Activated naive CD4-positive, alpha-beta T cell treated with anti-CD3 and anti-CD28 coated beads, Interleukin-2, amount 50 U/mL, for 16 hours (primary cell): ENCODE results near the gene PYDC1.
"Not testable (repeated sequence)": the region's sequence is repeated elsewhere in the genome, so short reads cannot be mapped to it uniquely, and the experiment has no call there.

Experiments
- DNase-seq: peaks from one replicate; pipeline ENCODE4 v3.0.0-alpha.2; 2020

PYDC1 gene

GRCh38 chr16:31195861-31196260, 21.1 kb downstream of the PYDC1 start:
- DNase-seq: not testable (repeated sequence)

- no peak for DNase-seq
Measured at GRCh38 chr16:31194898-31195297, 22.0 kb downstream of the PYDC1 start.

GRCh38 chr16:31193874-31194273, 23.1 kb downstream of the PYDC1 start:
- no peak for DNase-seq

GRCh38 chr16:31192856-31193642, 23.9 kb downstream of the PYDC1 start:
- no peak for DNase-seq

GRCh38 chr16:31191697-31192428, 25.1 kb downstream of the PYDC1 start:
- DNase-seq: no peak

- DNase-seq: no peak
Measured at GRCh38 chr16:31190818-31191444, 26.0 kb downstream of the PYDC1 start.

GRCh38 chr16:31190061-31190460, 26.9 kb downstream of the PYDC1 start:
- no peak for DNase-seq

GRCh38 chr16:31189412-31189778, 27.5 kb downstream of the PYDC1 start:
- no peak for DNase-seq

- DNase-seq: no peak
Measured at GRCh38 chr16:31188450-31189411, 28.2 kb downstream of the PYDC1 start.

- DNase-seq: no peak
Measured at GRCh38 chr16:31187808-31188189, 29.1 kb downstream of the PYDC1 start.

- DNase-seq: no peak
Measured at GRCh38 chr16:31186930-31187807, 29.8 kb downstream of the PYDC1 start.

GRCh38 chr16:31186176-31186575, 30.8 kb downstream of the PYDC1 start:
- DNase-seq: no peak

- no peak for DNase-seq
Measured at GRCh38 chr16:31185339-31185738, 31.6 kb downstream of the PYDC1 start.

- no peak for DNase-seq
Measured at GRCh38 chr16:31184888-31185287, 32.0 kb downstream of the PYDC1 start.

- DNase-seq: no peak
Measured at GRCh38 chr16:31183432-31184428, 33.2 kb downstream of the PYDC1 start.

GRCh38 chr16:31182391-31182790, 34.5 kb downstream of the PYDC1 start:
- DNase-seq: no peak

- peak; percentile 28 for DNase-seq
Measured at GRCh38 chr16:31181102-31181830, 35.7 kb downstream of the PYDC1 start.

- peak; percentile 87 for DNase-seq
Measured at GRCh38 chr16:31179747-31180459, 37.0 kb downstream of the PYDC1 start, which contains the start of gene FUS. Gene FUS (plus strand): TSS chr16:31180139. CDS start chr16:31180215, 76 bp downstream.

GRCh38 chr16:31179219-31179746, 37.7 kb downstream of the PYDC1 start:
- DNase-seq: no peak
